Calu3 (cell line): ENCODE results near the gene SLCO3A1. TPM values are rescaled to one million over a fixed set of nuclear protein-coding genes. Genes with fewer than 3 reads are reported as not detected.

ENCODE experiments used
- BruUV-seq: library from RNA; stranded (reverse); fragments of 400-500 nt; replicated peaks from 2 replicates; lab custom pipeline; 2021; lab: Mats Ljungman, UMichigan
- CTCF ChIA-PET: fragments of 300-600 bp; sonication (Branson Sonifier 250); formaldehyde crosslinking; loops from one replicate; lab custom pipeline; 2022; ENCODE audit warnings: antibody characterized with exemption; lab: Charles Lee
- DNase-seq: peaks from one replicate; pipeline ENCODE4 v3.0.0; 2022
- H3K27ac Mint-ChIP-seq: one replicate; pipeline ENCODE4 v1.8.0; 2022; ENCODE audit warnings: mixed read lengths; ENCODE audit not compliant: unreplicated experiment
- H3K27me3 Mint-ChIP-seq: one replicate; pipeline ENCODE4 v1.8.0; 2022; ENCODE audit warnings: mixed read lengths; ENCODE audit not compliant: unreplicated experiment
- H3K36me3 Mint-ChIP-seq: one replicate; pipeline ENCODE4 v1.8.0; 2022; ENCODE audit warnings: mild to moderate bottlenecking, moderate library complexity, mixed read lengths; ENCODE audit not compliant: insufficient read depth, unreplicated experiment
- H3K4me1 Mint-ChIP-seq: one replicate; pipeline ENCODE4 v1.8.0; 2022; ENCODE audit warnings: mild to moderate bottlenecking, low read depth, mixed read lengths; ENCODE audit not compliant: unreplicated experiment
- H3K4me3 Mint-ChIP-seq: one replicate; pipeline ENCODE4 v1.8.0; 2022; ENCODE audit warnings: mild to moderate bottlenecking, low read depth, moderate library complexity, mixed read lengths; ENCODE audit not compliant: unreplicated experiment
- H3K9me3 Mint-ChIP-seq: one replicate; pipeline ENCODE4 v1.8.0; 2022; ENCODE audit warnings: low read depth, mixed read lengths; ENCODE audit not compliant: unreplicated experiment
- CTCF ChIP-seq: fragments of 200-600 bp; IDR thresholded peaks from one replicate; pipeline ENCODE4 v1.8.0; 2022; ENCODE audit warnings: antibody characterized with exemption; ENCODE audit not compliant: unreplicated experiment
- intact Hi-C: fragments of 100-400 bp; cut with micrococcal nuclease; formaldehyde crosslinking; loops from one replicate; pipeline ENCODE4 v1.10.0; 2022; ENCODE audit not compliant: unreplicated experiment
- total RNA-seq: library from RNA; stranded (reverse); gene quantifications from 2 replicates; pipeline ENCODE4 v1.2.3, GENCODE V29; 2022

Gene SLCO3A1
- total RNA-seq, 1 experiment from 2014 or later = 65.9 TPM

GRCh38 chr15:92101708-92102394 lies 248.3 kb downstream of the SLCO3A1 start:
- peaks cover 7% of the 10 kb centered on the region for H3K4me1 Mint-ChIP-seq
- CTCF ChIA-PET = no interaction called here
- no peak overlapping the region for H3K4me3 Mint-ChIP-seq
- no peak overlapping the region for H3K27ac Mint-ChIP-seq
- DNase-seq = no peak
- no TSS peak for BruUV-seq
- intact Hi-C loops = no loop called here
- H3K9me3 Mint-ChIP-seq = no peaks in the 10 kb centered on the region
- no peak for TF ChIP-seq CTCF
- no peaks in the 10 kb centered on the region for H3K27me3 Mint-ChIP-seq
- peaks cover 8% of the 10 kb centered on the region for H3K36me3 Mint-ChIP-seq

DNA sequence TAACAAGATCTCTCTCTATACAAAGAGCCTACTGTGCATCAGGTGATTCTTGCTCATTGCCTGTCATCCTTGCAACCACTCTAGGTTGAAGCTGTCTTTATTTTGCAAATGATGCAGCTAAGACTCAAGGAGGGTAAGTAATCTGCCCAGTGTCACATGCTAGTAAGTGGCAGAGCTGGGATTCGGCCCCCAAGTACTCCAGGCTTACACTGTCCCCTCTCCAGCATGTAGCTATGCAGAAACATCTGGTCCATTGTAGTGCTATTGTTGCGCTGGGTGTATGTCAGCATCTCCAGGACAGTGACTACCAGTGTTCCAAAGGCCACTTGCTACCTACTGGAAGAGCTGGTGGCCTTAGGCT lies 248.9 kb downstream of the SLCO3A1 start:
- no peak overlapping the region for H3K4me3 Mint-ChIP-seq
- no peak overlapping the region for H3K27ac Mint-ChIP-seq
- CTCF ChIA-PET = interaction anchor here (0.5 kb wide), 1 partner anchor 159 kb away, joined by 4 read pairs; no protein-coding TSS in a partner anchor
- H3K27me3 Mint-ChIP-seq = no peaks in the 10 kb centered on the region
- intact Hi-C loops = no loop called here
- H3K36me3 Mint-ChIP-seq = peaks cover 8% of the 10 kb centered on the region
- no peaks in the 10 kb centered on the region for H3K9me3 Mint-ChIP-seq
- no peak for DNase-seq
- peaks cover 6% of the 10 kb centered on the region for H3K4me1 Mint-ChIP-seq
- BruUV-seq = no TSS peak
- TF ChIP-seq CTCF = no peak

- CTCF ChIA-PET = interaction anchor here (0.6 kb wide), 1 partner anchor 475 kb away, joined by 9 read pairs; no protein-coding TSS in a partner anchor
- Mint-ChIP-seq H3K36me3 (peaks cover 8% of the 10 kb centered on the region), H3K27me3 (no peaks in the 10 kb centered on the region), H3K27ac (no peak overlapping the region), H3K9me3 (no peaks in the 10 kb centered on the region), H3K4me3 (no peak overlapping the region), H3K4me1 (no peaks in the 10 kb centered on the region)
- no TSS peak for BruUV-seq
- no peak for TF ChIP-seq CTCF
- intact Hi-C loops = no loop called here
- DNase-seq = no peak
Measured at GRCh38 chr15:92104072-92104471, 250.6 kb downstream of the SLCO3A1 start.

- no peak overlapping the region for H3K4me3 Mint-ChIP-seq
- DNase-seq = no peak
- no peaks in the 10 kb centered on the region for H3K4me1 Mint-ChIP-seq
- H3K36me3 Mint-ChIP-seq = peaks cover 8% of the 10 kb centered on the region
- no TSS peak for BruUV-seq
- TF ChIP-seq CTCF = no peak
- H3K9me3 Mint-ChIP-seq = no peaks in the 10 kb centered on the region
- H3K27me3 Mint-ChIP-seq = no peaks in the 10 kb centered on the region
- CTCF ChIA-PET = no interaction called here
- intact Hi-C loops = no loop called here
- H3K27ac Mint-ChIP-seq = no peak overlapping the region
Measured at GRCh38 chr15:92105611-92106010, 252.1 kb downstream of the SLCO3A1 start.
